DMS 273 (cell line): ENCODE data around the gene LMBRD2.
A peak's percentile ranks its signal among the peaks of the same experiment; 100 is the strongest.

Experiments
- DNase-seq: peaks from one replicate; lab custom pipeline; 2025; ENCODE audit not compliant: unreplicated experiment; lab: John Stamatoyannopoulos, UW

LMBRD2 gene

DNA sequence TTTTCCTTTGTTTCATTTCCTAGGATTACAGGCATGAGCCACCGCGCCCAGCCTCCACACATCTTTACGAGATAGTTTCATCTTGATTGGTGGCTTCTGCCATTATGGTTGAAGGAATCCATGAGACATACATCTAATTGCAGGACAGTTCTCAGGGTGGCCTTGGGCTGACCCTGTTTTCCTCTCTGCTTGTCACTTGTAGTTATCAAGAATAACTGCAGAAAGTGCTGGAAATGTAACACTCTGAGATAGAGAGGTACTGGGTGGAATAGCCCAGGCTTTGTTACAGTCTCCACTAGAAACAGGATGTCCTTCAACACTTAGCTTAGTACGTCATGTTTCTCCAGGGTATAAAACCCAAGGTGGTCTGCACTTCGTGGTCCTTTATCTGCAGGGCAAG, 95.7 kb downstream of the LMBRD2 start:
- no peak for DNase-seq

DNA sequence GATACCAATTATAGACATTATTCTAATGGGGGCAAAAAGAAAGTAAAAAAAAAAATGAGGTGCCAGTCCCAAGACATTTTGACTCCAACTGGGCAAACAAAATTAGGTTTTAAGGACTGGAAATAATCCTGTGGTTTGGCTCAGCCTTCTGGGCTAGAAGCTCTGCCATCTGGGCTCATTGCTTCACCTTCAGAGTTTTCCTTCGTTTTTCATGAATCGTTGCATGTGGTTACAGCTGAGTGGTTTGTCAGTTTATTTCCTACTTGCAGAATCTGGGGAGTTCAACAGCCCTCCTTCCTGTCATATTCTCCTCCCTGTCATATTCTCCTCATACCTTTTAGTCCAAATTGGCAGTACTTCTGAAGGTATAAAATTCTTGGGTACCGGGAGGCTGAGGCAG, 97.0 kb downstream of the LMBRD2 start:
- peak; percentile 53 for DNase-seq

DNA sequence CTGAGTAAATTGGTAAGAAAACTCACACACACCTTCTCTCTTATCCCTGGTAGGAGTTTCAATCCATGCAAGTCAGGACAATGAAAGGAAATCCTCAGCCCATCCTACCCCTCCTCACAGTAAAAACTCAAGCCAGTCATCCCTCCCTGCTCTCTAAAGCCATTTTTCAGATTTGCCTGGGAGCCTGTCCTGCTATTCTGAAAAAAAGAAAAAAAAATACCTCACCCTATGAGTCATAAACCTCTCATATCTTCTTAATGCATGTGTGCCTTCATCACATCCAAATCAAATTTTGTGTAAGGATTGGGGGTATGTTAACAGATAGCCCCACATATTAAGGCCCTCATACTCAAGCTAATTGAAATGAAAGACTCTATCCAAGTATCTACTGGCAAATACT, 99.1 kb downstream of the LMBRD2 start:
- DNase-seq = no peak

DNA sequence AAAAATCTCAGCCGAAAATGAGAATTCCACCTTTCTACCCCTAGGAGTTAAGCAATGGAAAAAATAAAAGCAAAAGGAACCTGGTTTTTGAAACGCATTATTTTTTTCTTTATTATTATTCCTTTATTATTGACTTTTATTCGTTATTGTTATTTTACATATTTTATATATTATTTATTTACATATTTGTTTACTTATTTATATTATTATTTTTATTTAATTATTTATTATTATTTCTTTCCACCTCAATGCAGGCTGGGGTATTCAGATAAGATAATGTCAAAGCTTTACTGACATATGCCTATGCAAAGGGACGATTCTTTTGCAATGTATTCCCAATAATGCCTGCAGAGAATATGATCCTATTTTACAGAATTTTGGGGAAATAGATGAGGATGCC, 101.7 kb downstream of the LMBRD2 start:
- no peak for DNase-seq
